Sigmoid colon (tissue), 7 donors: ENCODE data around the gene LDLRAD2. TPM values are rescaled to one million over a fixed set of nuclear protein-coding genes. Genes with fewer than 3 reads are reported as not detected.

Experiments
- DNase-seq: peaks from one replicate; pipeline ENCODE4 v3.0.0-alpha.2; 2019
- H3K27ac ChIP-seq, 4 donors: fragments of 200-600 bp; sonication (generic); one replicate each; pipeline ENCODE4 v1.5.1; 2016 to 2019; ENCODE audit warnings: mild to moderate bottlenecking in 1 of 4
- H3K27me3 ChIP-seq, 3 donors: fragments of 200-600 bp; sonication (generic); one replicate each; pipeline ENCODE4 v1.5.1; 2019; ENCODE audit warnings: mild to moderate bottlenecking in 1 of 3
- H3K36me3 ChIP-seq, 4 donors: fragments of 200-600 bp; sonication (generic); one replicate each; pipeline ENCODE4 v1.5.1; 2016 to 2019
- H3K4me1 ChIP-seq, 4 donors: fragments of 200-600 bp; sonication (generic); one replicate each; pipeline ENCODE4 v1.5.1; 2017 to 2019
- H3K4me3 ChIP-seq, 4 donors: fragments of 200-600 bp; sonication (generic); one replicate each; pipeline ENCODE4 v1.5.1; 2017 to 2019; ENCODE audit warnings: mild to moderate bottlenecking in 2 of 4, moderate library complexity in 1 of 4
- H3K9me3 ChIP-seq, 4 donors: fragments of 200-600 bp in 3 of 4; sonication (generic) in 3 of 4; one replicate each; pipeline versions ENCODE4 v1.5.1 to v1.6.1; 2013 to 2019
- EP300 ChIP-seq, 4 donors: sonication (generic); formaldehyde crosslinking; IDR thresholded peaks; one replicate each; pipeline ENCODE4 v1.6.1; 2017; ENCODE audit warnings: antibody characterized with exemption in 4 of 4
- POLR2A ChIP-seq, 2 donors: fragments of 450-650 bp; IDR thresholded peaks; one replicate each; pipeline ENCODE4 v1.6.1; 2016; ENCODE audit warnings: antibody characterized with exemption in 2 of 2, mild to moderate bottlenecking in 2 of 2, moderate library complexity in 2 of 2
- POLR2AphosphoS5 ChIP-seq, 4 donors: sonication (generic); formaldehyde crosslinking; IDR thresholded peaks; one replicate each; pipeline ENCODE4 v1.6.1; 2017; ENCODE audit warnings: antibody characterized with exemption in 4 of 4
- WGBS, 2 donors: extraction: QIAGEN DNeasy Blood & Tissue Kit; methylation state at CpG; one replicate each; pipeline ENCODE4 v1.1.7; 2013; 5-methylcytosine and 5-hydroxymethylcytosine counted together
- intact Hi-C: fragments of 100-400 bp; cut with DNase I; formaldehyde crosslinking; loops from one replicate; pipeline ENCODE4 v1.15.1; 2023
- polyA plus RNA-seq, 3 donors: library from polyadenylated mRNA; stranded (reverse); fragments of 200-250 nt; gene quantifications; one replicate each; pipeline ENCODE4 v1.2.3, GENCODE V29; 2013
- total RNA-seq, 4 donors: library from RNA; depleted of rRNA; stranded (reverse); fragments of >200 nt; gene quantifications; one replicate each; pipeline ENCODE4 v1.1.0, GENCODE V29; 2016
- TF ChIP-seq, protein P1 (sequence below), 4 experiments: fragments of 450-650 bp in 3 of 4; fragments of 200-600 bp in 1 of 4; IDR thresholded peaks; one replicate each; pipeline ENCODE4 v1.5.1; 2016 to 2019; ENCODE audit warnings: antibody characterized with exemption in 4 of 4, mild to moderate bottlenecking in 3 of 4, moderate library complexity in 2 of 4
- donor health status: healthy with polysubstance abuse.
- donor health status: Bipolar disorder and iron deficiency.
- donor health status: healthy.

The LDLRAD2 gene
- total and polyA plus RNA-seq, 7 donors: under 0.01 to 1.4 (median 0.23) TPM; not detected in 2

DNA sequence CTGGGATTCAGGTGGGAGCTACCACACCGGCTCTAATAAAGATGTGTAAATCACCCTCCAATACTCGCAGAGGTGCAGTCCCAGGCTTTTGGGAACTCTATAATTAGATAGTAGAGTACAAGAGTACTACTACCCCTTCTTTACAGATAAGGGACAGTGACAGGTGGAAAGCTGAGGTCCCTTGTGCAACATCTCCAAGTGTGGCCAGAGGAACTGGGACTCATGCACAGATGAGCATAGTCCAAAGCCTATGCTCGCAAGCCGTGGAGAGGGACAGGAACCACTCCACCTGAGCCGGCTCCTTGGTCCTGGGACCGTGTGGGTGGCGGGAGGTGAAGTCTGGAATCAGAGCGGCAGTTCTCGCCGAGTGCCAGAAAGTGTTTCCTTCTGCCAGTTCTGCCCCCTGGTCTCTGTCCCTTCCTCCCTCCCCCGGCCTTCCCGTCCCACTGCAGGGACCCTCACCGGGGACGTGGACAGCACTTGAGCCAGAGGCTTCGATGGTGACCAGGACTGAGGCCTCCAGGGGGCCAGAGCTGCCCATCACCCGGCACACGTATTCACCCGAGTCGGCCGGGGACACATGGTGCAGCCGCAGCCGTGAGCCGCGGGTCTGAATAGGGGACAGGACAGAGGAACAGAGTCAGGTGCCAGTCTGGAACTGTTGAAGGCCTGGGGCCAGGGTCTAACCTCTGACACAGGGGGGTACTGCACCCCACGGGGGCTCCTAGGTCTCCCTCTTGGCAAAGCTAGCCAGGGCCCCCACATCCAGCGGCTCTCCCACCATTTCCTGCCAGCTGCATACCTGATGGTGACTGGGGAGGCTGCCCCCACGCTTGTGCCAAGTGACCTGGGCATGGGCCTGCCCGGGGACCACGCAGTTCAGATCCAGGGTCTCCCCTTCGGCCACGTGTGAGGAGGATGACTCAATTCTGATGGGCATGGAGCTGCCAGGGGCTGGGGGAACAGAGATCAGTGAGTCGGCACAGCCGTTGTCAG, 33.9 kb downstream of the LDLRAD2 start:
- Histone ChIP-seq H3K27ac (no peak overlapping the region), H3K4me1 (no peaks in the 10 kb centered on the region), H3K9me3 (no peaks in the 10 kb centered on the region), H3K4me3 (no peak overlapping the region), H3K36me3 (peaks cover 81 to 100% (median 95%) of the 10 kb centered on the region in 4 donors), H3K27me3 (no peaks in the 10 kb centered on the region)
- WGBS, 2 donors: 95 to 96% methylated on average over 33 of the region's 33 CpGs
- intact Hi-C loops: no loop called here
- no peak for TF ChIP-seq EP300 (IDR thresholded peaks at IDR 0.05)
- no peak for TF ChIP-seq POLR2A (IDR thresholded peaks at IDR 0.05)
- TF ChIP-seq POLR2AphosphoS5 (IDR thresholded peaks at IDR 0.05): no peak
- TF ChIP-seq, protein P1, sequence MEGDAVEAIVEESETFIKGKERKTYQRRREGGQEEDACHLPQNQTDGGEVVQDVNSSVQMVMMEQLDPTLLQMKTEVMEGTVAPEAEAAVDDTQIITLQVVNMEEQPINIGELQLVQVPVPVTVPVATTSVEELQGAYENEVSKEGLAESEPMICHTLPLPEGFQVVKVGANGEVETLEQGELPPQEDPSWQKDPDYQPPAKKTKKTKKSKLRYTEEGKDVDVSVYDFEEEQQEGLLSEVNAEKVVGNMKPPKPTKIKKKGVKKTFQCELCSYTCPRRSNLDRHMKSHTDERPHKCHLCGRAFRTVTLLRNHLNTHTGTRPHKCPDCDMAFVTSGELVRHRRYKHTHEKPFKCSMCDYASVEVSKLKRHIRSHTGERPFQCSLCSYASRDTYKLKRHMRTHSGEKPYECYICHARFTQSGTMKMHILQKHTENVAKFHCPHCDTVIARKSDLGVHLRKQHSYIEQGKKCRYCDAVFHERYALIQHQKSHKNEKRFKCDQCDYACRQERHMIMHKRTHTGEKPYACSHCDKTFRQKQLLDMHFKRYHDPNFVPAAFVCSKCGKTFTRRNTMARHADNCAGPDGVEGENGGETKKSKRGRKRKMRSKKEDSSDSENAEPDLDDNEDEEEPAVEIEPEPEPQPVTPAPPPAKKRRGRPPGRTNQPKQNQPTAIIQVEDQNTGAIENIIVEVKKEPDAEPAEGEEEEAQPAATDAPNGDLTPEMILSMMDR (IDR thresholded peaks at IDR 0.05): no peak
- no peak for DNase-seq

DNA sequence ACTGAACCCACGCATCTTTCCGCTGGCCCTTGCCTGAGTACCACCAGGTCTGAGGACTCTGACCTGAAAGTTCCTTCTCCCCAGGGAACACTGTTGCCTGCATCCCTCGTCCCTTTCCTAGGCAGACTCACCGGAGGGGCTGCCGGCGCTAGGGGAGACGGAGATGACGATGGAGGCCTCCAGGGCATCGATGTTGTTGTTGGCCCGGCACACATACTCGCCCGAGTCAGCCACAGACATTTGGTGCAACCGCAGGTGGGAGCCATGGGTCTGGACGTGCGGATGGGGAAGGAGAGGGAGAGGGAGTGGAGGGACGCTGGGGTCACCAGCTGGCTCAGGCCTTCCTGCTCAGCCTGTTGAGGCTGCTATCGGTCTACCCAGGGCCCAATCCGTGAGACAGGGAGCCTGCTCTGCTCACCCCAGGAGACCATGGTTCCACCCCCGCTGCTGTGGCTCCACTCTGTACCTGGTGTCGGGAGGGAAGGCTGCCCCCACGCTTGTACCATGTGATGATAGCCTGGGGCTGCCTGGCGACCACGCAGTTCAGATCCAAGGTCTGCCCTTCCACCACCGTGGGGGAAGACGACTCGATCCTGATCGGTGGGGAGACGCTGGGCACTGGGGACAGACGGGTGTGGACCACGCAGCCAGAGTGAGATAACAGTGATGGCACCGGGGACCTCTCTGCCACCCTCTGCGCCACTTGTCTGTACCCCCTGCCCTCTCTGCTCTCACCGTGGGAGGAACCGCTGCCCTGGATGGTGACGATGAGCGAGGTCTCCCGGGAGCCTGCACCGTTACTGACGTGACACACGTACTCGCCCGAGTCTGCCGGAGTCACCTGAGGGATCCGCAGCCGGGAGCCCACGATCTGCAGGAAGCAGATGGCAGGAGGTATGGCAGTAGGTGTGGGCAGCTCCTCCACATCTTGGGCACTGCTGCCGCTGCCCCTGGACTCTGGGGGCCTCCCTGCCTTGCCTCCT, 35.4 kb downstream of the LDLRAD2 start:
- no peaks in the 10 kb centered on the region for H3K9me3 ChIP-seq
- no peak overlapping the region for H3K27ac ChIP-seq
- H3K4me1 ChIP-seq: no peaks in the 10 kb centered on the region
- H3K4me3 ChIP-seq: no peak overlapping the region
- peaks cover 80 to 100% (median 95%) of the 10 kb centered on the region in 4 donors for H3K36me3 ChIP-seq
- WGBS, 2 donors: 95% methylated on average over 47 of the region's 47 CpGs
- H3K27me3 ChIP-seq: no peaks in the 10 kb centered on the region
- no peak for TF ChIP-seq POLR2AphosphoS5 (IDR thresholded peaks at IDR 0.05)
- TF ChIP-seq, protein P1 (IDR thresholded peaks at IDR 0.05): no peak
- no peak for TF ChIP-seq POLR2A (IDR thresholded peaks at IDR 0.05)
- TF ChIP-seq EP300 (IDR thresholded peaks at IDR 0.05): no peak
- intact Hi-C loops: no loop called here
- DNase-seq: no peak

DNA sequence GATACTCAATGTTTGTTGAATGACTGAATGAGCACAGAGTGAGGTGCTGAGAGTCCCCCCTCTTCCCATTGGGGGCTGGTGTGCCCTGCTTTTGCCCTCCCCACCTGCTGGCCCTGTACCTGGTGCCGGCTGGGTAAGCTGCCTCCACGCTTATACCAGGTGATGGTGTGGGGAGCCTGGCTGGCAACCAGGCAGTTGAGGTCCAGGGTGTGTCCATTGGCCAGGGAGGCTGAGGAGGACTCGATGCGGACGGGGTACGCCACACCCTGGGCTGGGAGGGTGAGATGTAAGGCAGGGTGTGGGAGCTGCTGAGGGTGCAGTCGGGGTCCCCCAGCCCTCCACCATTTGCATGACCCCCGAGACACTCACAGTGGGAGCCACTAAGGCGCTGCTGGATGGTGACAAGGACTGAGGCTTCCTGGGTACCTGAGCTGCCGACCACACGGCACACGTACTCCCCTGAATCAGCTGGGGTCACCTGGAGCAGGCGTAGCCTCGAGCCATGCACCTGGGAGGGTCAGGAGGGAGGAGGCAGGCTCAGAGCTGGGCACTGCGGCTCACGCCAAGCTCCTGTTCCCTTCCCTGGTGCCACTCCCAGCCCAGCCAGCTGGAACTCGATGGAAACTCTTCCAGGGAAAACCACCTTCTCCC, 36.6 kb downstream of the LDLRAD2 start:
- DNase-seq: no peak
- H3K36me3 ChIP-seq: peaks cover 81 to 100% (median 93%) of the 10 kb centered on the region in 4 donors
- no peaks in the 10 kb centered on the region for H3K9me3 ChIP-seq
- intact Hi-C loops: no loop called here
- WGBS, 2 donors: 91 to 95% methylated on average over 17 of the region's 17 CpGs
- no peaks in the 10 kb centered on the region for H3K4me1 ChIP-seq
- TF ChIP-seq, protein P1 (IDR thresholded peaks at IDR 0.05): no peak
- TF ChIP-seq EP300 (IDR thresholded peaks at IDR 0.05) (no peak), POLR2A (IDR thresholded peaks at IDR 0.05) (no peak), POLR2AphosphoS5 (IDR thresholded peaks at IDR 0.05) (no peak)
- no peak overlapping the region for H3K4me3 ChIP-seq
- H3K27me3 ChIP-seq: no peaks in the 10 kb centered on the region
- H3K27ac ChIP-seq: no peak overlapping the region

DNA sequence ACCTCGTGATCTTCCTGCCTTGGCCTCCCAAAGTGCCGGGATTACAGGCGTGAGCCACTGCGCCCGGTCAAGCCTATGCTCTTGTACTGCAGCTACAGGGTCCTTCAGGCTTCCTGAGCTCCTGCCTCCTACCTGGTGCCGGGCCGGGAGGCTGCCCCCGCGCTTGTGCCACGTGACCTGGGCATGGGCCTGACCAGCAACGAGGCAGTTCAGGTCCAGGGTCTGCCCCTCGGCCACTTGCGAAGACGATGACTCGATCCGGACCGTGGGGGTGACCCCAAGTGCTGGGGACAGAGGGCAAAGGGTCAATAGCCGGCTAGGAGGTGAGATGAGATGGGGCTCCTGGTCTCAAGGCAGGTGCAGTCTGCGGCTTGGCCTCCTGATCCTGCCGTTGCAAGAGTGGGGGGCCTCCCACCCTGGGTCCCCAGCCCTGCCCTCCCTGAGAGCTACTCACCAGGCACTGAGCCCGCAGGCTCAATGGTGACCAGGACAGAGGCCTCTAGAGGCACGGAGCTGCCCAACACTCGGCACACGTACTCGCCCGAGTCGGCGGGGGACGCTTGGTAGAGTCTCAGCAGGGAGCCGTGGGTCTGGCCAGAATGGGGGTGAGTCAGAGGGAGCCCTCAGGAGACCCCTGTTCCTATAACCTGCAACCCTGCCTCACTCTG, 38.0 kb downstream of the LDLRAD2 start:
- Histone ChIP-seq H3K36me3 (peaks cover 89 to 100% (median 94%) of the 10 kb centered on the region in 4 donors), H3K4me1 (no peaks in the 10 kb centered on the region), H3K4me3 (no peak overlapping the region), H3K9me3 (no peaks in the 10 kb centered on the region), H3K27ac (no peak overlapping the region), H3K27me3 (no peaks in the 10 kb centered on the region)
- 94 to 95% methylated on average over 30 of the region's 30 CpGs for WGBS, 2 donors
- intact Hi-C loops: no loop called here
- DNase-seq: no peak
- TF ChIP-seq, protein P1 (IDR thresholded peaks at IDR 0.05): no peak
- TF ChIP-seq POLR2A (IDR thresholded peaks at IDR 0.05): no peak
- no peak for TF ChIP-seq EP300 (IDR thresholded peaks at IDR 0.05)
- TF ChIP-seq POLR2AphosphoS5 (IDR thresholded peaks at IDR 0.05): no peak
